OCI-LY1 (cell line): Measurements from ENCODE around the gene FBXL14.

ENCODE experiments used
- H2AFZ ChIP-seq: fragments of 200-600 bp; sonication (generic), shearing (Covaris generic); 2 replicates; pipeline ENCODE4 v1.6.0; 2014; ENCODE audit warnings: antibody characterized with exemption, mild to moderate bottlenecking, low read length
- H3F3A ChIP-seq: fragments of 200-600 bp; sonication (generic), shearing (Covaris generic); 2 replicates; pipeline ENCODE4 v1.6.0; 2014; ENCODE audit warnings: mild to moderate bottlenecking, antibody characterized with exemption, low read length, moderate library complexity; ENCODE audit not compliant: insufficient read depth
- H3K27ac ChIP-seq: fragments of 200-600 bp; sonication (generic); 2 replicates; pipeline ENCODE4 v1.5.1; 2014; ENCODE audit warnings: low read length, mixed run types, mild to moderate bottlenecking, low read depth; ENCODE audit not compliant: poor library complexity, severe bottlenecking
- H3K27me3 ChIP-seq: fragments of 200-600 bp; sonication (generic); 2 replicates; pipeline ENCODE4 v1.6.0; 2014; ENCODE audit warnings: antibody characterized with exemption, mild to moderate bottlenecking, low read length, moderate library complexity; ENCODE audit not compliant: insufficient read depth
- H3K36me3 ChIP-seq: fragments of 200-600 bp; sonication (generic); 2 replicates; pipeline ENCODE4 v1.6.1; 2014; ENCODE audit warnings: mild to moderate bottlenecking, antibody characterized with exemption, low read length, moderate library complexity, mixed read lengths; ENCODE audit not compliant: insufficient read depth
- H3K4me1 ChIP-seq: fragments of 200-600 bp; sonication (generic); 2 replicates; pipeline ENCODE4 v1.5.1; 2014; ENCODE audit warnings: mild to moderate bottlenecking, low read length, moderate library complexity; ENCODE audit not compliant: insufficient read depth, severe bottlenecking
- H3K4me2 ChIP-seq: fragments of 200-600 bp; sonication (generic), shearing (Covaris generic); 2 replicates; pipeline ENCODE4 v1.6.1; 2014; ENCODE audit warnings: low read length
- H3K4me3 ChIP-seq: fragments of 200-600 bp; sonication (generic); 2 replicates; pipeline ENCODE4 v1.5.1; 2014; ENCODE audit warnings: low read length, low read depth, mild to moderate bottlenecking, mixed read lengths; ENCODE audit not compliant: poor library complexity, severe bottlenecking
- H3K79me2 ChIP-seq: fragments of 200-600 bp; shearing (Covaris generic); 2 replicates; pipeline ENCODE4 v1.6.1; 2016; ENCODE audit warnings: mixed run types, low read length, mixed read lengths; ENCODE audit not compliant: insufficient read depth
- H3K9ac ChIP-seq: fragments of 200-600 bp; sonication (generic), shearing (Covaris generic); 2 replicates; pipeline ENCODE4 v1.6.1; 2014; ENCODE audit warnings: mild to moderate bottlenecking, low read length, mixed read lengths
- H3K9me2 ChIP-seq: fragments of 200-600 bp; sonication (generic), shearing (Covaris generic); 2 replicates; pipeline ENCODE4 v1.6.1; 2014; ENCODE audit warnings: low read depth, mild to moderate bottlenecking, low read length, mixed read lengths
- H3K9me3 ChIP-seq: fragments of 200-600 bp; shearing (Covaris generic); 2 replicates; pipeline ENCODE4 v1.6.1; 2014; ENCODE audit warnings: low read length, mixed read lengths
- H4K20me1 ChIP-seq: fragments of 200-600 bp; sonication (generic), shearing (Covaris generic); 2 replicates; pipeline ENCODE4 v1.6.0; 2016; ENCODE audit warnings: mild to moderate bottlenecking, low read length; ENCODE audit not compliant: insufficient read depth
- CTCF ChIP-seq: fragments of 200-600 bp; sonication (generic), shearing (Covaris generic); IDR thresholded peaks from 2 replicates; pipeline ENCODE4 v1.5.1; 2017; ENCODE audit warnings: mild to moderate bottlenecking, antibody characterized with exemption, low read length, moderate library complexity, mixed read lengths
- EZH2 ChIP-seq: fragments of 200-600 bp; sonication (generic), shearing (Covaris generic); IDR thresholded peaks from 2 replicates; pipeline ENCODE4 v1.8.0; 2017; ENCODE audit warnings: borderline replicate concordance, mixed run types, mild to moderate bottlenecking, antibody characterized with exemption, low read length, moderate library complexity, mixed read lengths

FBXL14 gene

GRCh38 chr12:1536817-1537216 is 57.6 kb downstream of the FBXL14 start:
- H3K27me3 ChIP-seq: peaks cover 17% of the 10 kb centered on the region
- peaks cover 25% of the 10 kb centered on the region for H3K4me1 ChIP-seq
- H3K9me2 ChIP-seq: no peaks in the 10 kb centered on the region
- no peaks in the 10 kb centered on the region for H3K36me3 ChIP-seq
- no peaks in the 10 kb centered on the region for H3K79me2 ChIP-seq
- no peak overlapping the region for H3K27ac ChIP-seq
- H2AFZ ChIP-seq: no peak overlapping the region
- H3K4me3 ChIP-seq: no peak overlapping the region
- H3K9ac ChIP-seq: no peak overlapping the region
- no peak overlapping the region for H3K4me2 ChIP-seq
- H4K20me1 ChIP-seq: no peaks in the 10 kb centered on the region
- no peaks in the 10 kb centered on the region for H3K9me3 ChIP-seq
- TF ChIP-seq EZH2 (no peak), CTCF (no peak)
- H3F3A ChIP-seq: no peaks in the 10 kb centered on the region

GRCh38 chr12:1534748-1535147 is 59.6 kb downstream of the FBXL14 start:
- Histone ChIP-seq H3F3A (no peaks in the 10 kb centered on the region), H3K4me2 (no peak overlapping the region), H2AFZ (no peak overlapping the region), H3K27ac (no peak overlapping the region), H3K9ac (no peak overlapping the region), H3K9me3 (no peaks in the 10 kb centered on the region), H3K36me3 (no peaks in the 10 kb centered on the region), H3K79me2 (no peaks in the 10 kb centered on the region), H4K20me1 (no peaks in the 10 kb centered on the region), H3K27me3 (peaks cover 23% of the 10 kb centered on the region), H3K9me2 (no peaks in the 10 kb centered on the region), H3K4me3 (no peak overlapping the region), H3K4me1 (peaks cover 36% of the 10 kb centered on the region)
- TF ChIP-seq CTCF (no peak), EZH2 (no peak)

DNA sequence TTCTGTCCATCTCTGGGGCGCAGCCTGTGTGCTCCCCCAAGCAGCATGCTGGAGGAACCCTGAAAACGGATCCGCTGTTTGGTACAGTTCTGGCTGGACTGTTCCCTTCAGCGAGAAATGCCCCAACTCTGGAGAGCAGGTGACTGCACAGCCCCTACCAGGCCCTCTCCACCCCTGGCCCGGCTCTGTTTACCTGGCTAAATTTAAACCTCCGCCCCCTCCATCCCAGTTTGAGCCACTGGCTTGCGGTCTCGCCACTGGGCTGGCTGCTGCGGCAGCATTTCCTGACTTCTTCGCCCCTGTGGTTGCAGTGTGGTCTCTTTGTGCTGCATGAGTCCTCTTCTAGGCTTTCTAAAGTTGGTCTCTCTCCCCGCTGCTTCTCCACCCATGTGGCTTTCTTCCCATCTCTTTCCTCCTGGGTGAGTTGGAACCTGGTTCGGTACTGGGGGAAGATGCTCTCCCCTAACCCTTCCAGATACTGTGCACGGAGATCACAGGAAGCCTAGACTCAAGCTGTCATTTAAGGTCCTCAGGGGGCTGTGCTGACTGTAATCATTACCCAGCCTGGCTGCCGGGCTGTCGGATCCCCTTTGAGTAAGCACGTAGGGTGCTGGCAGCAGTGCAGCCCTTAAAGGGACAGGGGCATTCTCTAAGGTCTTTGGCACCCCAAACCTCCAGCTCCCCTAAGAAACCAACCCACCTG is 60.6 kb downstream of the FBXL14 start:
- Histone ChIP-seq H3K9me2 (no peaks in the 10 kb centered on the region), H3K4me1 (peaks cover 37% of the 10 kb centered on the region), H3K36me3 (no peaks in the 10 kb centered on the region), H3F3A (no peaks in the 10 kb centered on the region), H3K4me3 (peak overlapping the region; percentile 43), H3K27me3 (peaks cover 23% of the 10 kb centered on the region), H3K27ac (no peak overlapping the region), H3K79me2 (no peaks in the 10 kb centered on the region), H3K9me3 (no peaks in the 10 kb centered on the region), H3K9ac (no peak overlapping the region), H2AFZ (no peak overlapping the region), H4K20me1 (no peaks in the 10 kb centered on the region), H3K4me2 (peak overlapping the region; percentile 62)
- TF ChIP-seq CTCF (no peak), EZH2 (no peak)
